CD4-positive, alpha-beta T cell (primary cell): ENCODE data around the gene VGLL4. TPM values are rescaled to one million over a fixed set of nuclear protein-coding genes. Genes with fewer than 3 reads are reported as not detected.

ENCODE experiments used
- ATAC-seq: fragments of 200-7000 bp; cut with Tn5 transposase; one replicate; pipeline ENCODE4 v1.10.0; 2022; ENCODE audit warnings: mild to moderate bottlenecking; ENCODE audit not compliant: poor library complexity
- CTCF ChIA-PET: fragments of 350-600 bp; sonication (Branson Sonifier 250); formaldehyde crosslinking; loops from one replicate; lab custom pipeline; 2021; ENCODE audit warnings: antibody characterized with exemption, inconsistent platforms; lab: Charles Lee
- POLR2A ChIA-PET: fragments of 350-600 bp; sonication (Branson Sonifier 250); formaldehyde crosslinking; loops from one replicate; lab custom pipeline; 2021; ENCODE audit warnings: antibody characterized with exemption, inconsistent platforms; lab: Charles Lee
- DNase-seq, 14 experiments: peaks; one replicate each; pipeline ENCODE4 v3.0.0-alpha.2; 2013 to 2020; ENCODE audit warnings: mixed read lengths in 2 of 14
- H3K27ac ChIP-seq, 2 donors: one replicate each; pipeline versions ENCODE4 v1.5.1 to v1.7.0; 2013; ENCODE audit warnings: low read length in 2 of 2, low read depth in 1 of 2, mild to moderate bottlenecking in 1 of 2
- H3K27me3 ChIP-seq, 2 experiments: 1 replicate in 1 of 2; 2 replicates in 1 of 2; pipeline versions ENCODE4 v1.6.1 to v1.7.0; 2013; ENCODE audit warnings: low read length in 2 of 2, control low read depth in 1 of 2, mild to moderate bottlenecking in 1 of 2, moderate library complexity in 1 of 2; ENCODE audit not compliant: insufficient read depth in 2 of 2, control insufficient read depth in 1 of 2
- H3K36me3 ChIP-seq: one replicate; pipeline ENCODE4 v1.6.1; 2013; ENCODE audit warnings: low read length, control low read depth; ENCODE audit not compliant: insufficient read depth
- H3K4me1 ChIP-seq: one replicate; pipeline ENCODE4 v1.6.1; 2013; ENCODE audit warnings: low read length, control low read depth; ENCODE audit not compliant: insufficient read depth
- H3K4me3 ChIP-seq: one replicate; pipeline ENCODE4 v1.5.1; 2013; ENCODE audit warnings: mild to moderate bottlenecking, low read length, moderate library complexity
- H3K9me3 ChIP-seq, 2 experiments: 1 replicate in 1 of 2; 2 replicates in 1 of 2; pipeline versions ENCODE4 v1.6.1 to v1.7.0; 2013; ENCODE audit warnings: low read length in 2 of 2, mild to moderate bottlenecking in 2 of 2, control low read depth in 1 of 2, moderate library complexity in 1 of 2; ENCODE audit not compliant: control insufficient read depth in 1 of 2, insufficient read depth in 1 of 2
- H3K27ac Mint-ChIP-seq: one replicate; pipeline ENCODE4 v1.8.0; 2020; ENCODE audit warnings: mixed read lengths
- H3K27me3 Mint-ChIP-seq: one replicate; pipeline ENCODE4 v1.8.0; 2021; ENCODE audit warnings: mixed read lengths
- H3K36me3 Mint-ChIP-seq: one replicate; pipeline ENCODE4 v1.8.0; 2021; ENCODE audit warnings: low read depth, mixed read lengths
- H3K4me1 Mint-ChIP-seq: one replicate; pipeline ENCODE4 v1.8.0; 2021; ENCODE audit warnings: low read depth, mixed read lengths
- H3K4me3 Mint-ChIP-seq: one replicate; pipeline ENCODE4 v1.8.0; 2020; ENCODE audit warnings: mild to moderate bottlenecking, mixed read lengths
- H3K9me3 Mint-ChIP-seq: one replicate; pipeline ENCODE4 v1.8.0; 2020; ENCODE audit warnings: mixed read lengths
- CTCF ChIP-seq: fragments of 200-600 bp; IDR thresholded peaks from one replicate; pipeline ENCODE4 v1.8.0; 2022; ENCODE audit warnings: antibody characterized with exemption, mild to moderate bottlenecking
- intact Hi-C, 2 experiments: fragments of 100-400 bp; cut with DNase I in 1 of 2; cut with micrococcal nuclease in 1 of 2; formaldehyde crosslinking; loops; one replicate each; pipeline versions ENCODE4 v1.15.1 to v1.9.0; 2023 to 2025; cut with DNase I, micrococcal nuclease
- total RNA-seq, 174 experiments: library from RNA in 2 of 174; stranded (reverse) in 2 of 174; gene quantifications; one replicate each; pipeline ENCODE4 v1.2.3 and lab custom pipeline; 2021 to 2026

The VGLL4 gene
- total RNA-seq, 2 experiments from 2014 or later: 10.5 to 11.3 TPM

DNA sequence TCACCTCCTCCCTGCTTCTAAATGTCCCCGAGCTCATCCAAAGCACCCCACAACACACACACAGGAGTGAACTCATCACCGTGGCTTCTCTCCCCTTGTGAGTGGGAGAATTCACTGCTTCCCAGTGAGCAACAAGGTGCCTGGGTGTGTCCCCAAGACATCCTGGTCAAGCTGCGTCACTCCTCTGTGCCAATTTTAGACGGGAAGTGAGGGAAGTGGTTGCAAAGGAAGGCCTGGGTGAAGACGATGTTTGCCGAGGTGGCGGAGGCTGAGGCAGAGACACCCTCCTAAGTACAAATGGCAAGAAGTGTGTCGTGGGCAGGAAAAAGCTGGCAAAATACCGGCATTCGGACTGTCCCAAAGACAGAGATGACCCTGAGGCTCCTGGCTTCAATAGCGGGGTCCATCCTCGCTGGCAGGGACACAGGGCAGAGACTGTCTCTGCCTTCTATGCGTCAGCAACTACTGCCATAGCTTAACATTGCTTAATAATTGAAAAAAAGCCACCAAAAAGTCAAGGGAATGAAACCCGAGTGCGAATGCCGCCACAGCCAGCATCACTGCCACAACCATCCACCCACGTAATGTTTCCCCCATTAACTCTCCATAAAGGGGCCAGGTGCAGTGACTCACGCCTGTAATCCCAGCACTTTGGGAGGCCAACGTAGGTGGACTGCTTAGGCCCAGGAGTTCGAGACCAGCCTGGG is 72.8 kb downstream of the VGLL4 start:
- POLR2A ChIA-PET: no interaction called here
- Histone ChIP-seq H3K4me3 (no peak overlapping the region), H3K4me1 (no peaks in the 10 kb centered on the region), H3K36me3 (peaks cover 47% of the 10 kb centered on the region), H3K27me3 (no peaks in the 10 kb centered on the region), H3K27ac (no peak overlapping the region), H3K9me3 (no peaks in the 10 kb centered on the region)
- no peaks in the 10 kb centered on the region for H3K9me3 Mint-ChIP-seq
- no peak for TF ChIP-seq CTCF
- intact Hi-C loops: no loop called here
- H3K27me3 Mint-ChIP-seq: no peaks in the 10 kb centered on the region
- H3K27ac Mint-ChIP-seq: peak overlapping the region; percentile 53
- ATAC-seq (no peak), DNase-seq (peak in 3 of 14 experiments; percentile 3 to 34 (median 15))
- no peaks in the 10 kb centered on the region for H3K4me1 Mint-ChIP-seq
- CTCF ChIA-PET: no interaction called here
- H3K36me3 Mint-ChIP-seq: peaks cover 32% of the 10 kb centered on the region
- no peak overlapping the region for H3K4me3 Mint-ChIP-seq

- Mint-ChIP-seq H3K27ac (no peak overlapping the region), H3K36me3 (peaks cover 37% of the 10 kb centered on the region), H3K27me3 (no peaks in the 10 kb centered on the region), H3K4me1 (no peaks in the 10 kb centered on the region), H3K4me3 (no peak overlapping the region), H3K9me3 (no peaks in the 10 kb centered on the region)
- intact Hi-C loops: no loop called here
- CTCF ChIA-PET: no interaction called here
- Histone ChIP-seq H3K27me3 (no peaks in the 10 kb centered on the region), H3K4me3 (no peak overlapping the region), H3K27ac (no peak overlapping the region), H3K36me3 (peaks cover 48% of the 10 kb centered on the region), H3K9me3 (no peaks in the 10 kb centered on the region), H3K4me1 (no peaks in the 10 kb centered on the region)
- POLR2A ChIA-PET: no interaction called here
- no peak for TF ChIP-seq CTCF
- DNase-seq (no peak), ATAC-seq (no peak)
Measured at GRCh38 chr3:11570251-11570650, 73.5 kb downstream of the VGLL4 start.

- ATAC-seq: no peak
- Mint-ChIP-seq H3K27me3 (no peaks in the 10 kb centered on the region), H3K4me1 (no peaks in the 10 kb centered on the region), H3K4me3 (no peak overlapping the region), H3K36me3 (peaks cover 38% of the 10 kb centered on the region), H3K27ac (peak overlapping the region; percentile 42), H3K9me3 (no peaks in the 10 kb centered on the region)
- no peak for TF ChIP-seq CTCF
- no peaks in the 10 kb centered on the region for H3K4me1 ChIP-seq
- CTCF ChIA-PET: no interaction called here
- no peaks in the 10 kb centered on the region for H3K9me3 ChIP-seq
- DNase-seq: no peak
- POLR2A ChIA-PET: no interaction called here
- intact Hi-C loops: no loop called here
- H3K36me3 ChIP-seq: peaks cover 46% of the 10 kb centered on the region
- H3K27ac ChIP-seq: no peak overlapping the region
- H3K4me3 ChIP-seq: no peak overlapping the region
- no peaks in the 10 kb centered on the region for H3K27me3 ChIP-seq
Measured at GRCh38 chr3:11569156-11569741, 74.5 kb downstream of the VGLL4 start.
